HEK293T (cell line): ENCODE results near the gene DNAJC15.

ENCODE experiments used
- CTCF ChIA-PET: fragments of 350-600 bp; formaldehyde crosslinking; extraction: SDS; loops from one replicate; lab custom pipeline; 2021; ENCODE audit warnings: antibody characterized with exemption, inconsistent platforms; lab: Yijun Ruan, JAX
- POLR2A ChIA-PET: fragments of 350-600 bp; formaldehyde crosslinking; extraction: SDS; loops from one replicate; lab custom pipeline; 2020; ENCODE audit warnings: antibody characterized with exemption, inconsistent platforms; lab: Yijun Ruan, JAX
- DNase-seq: peaks from one replicate; pipeline ENCODE4 v3.0.0; 2012; ENCODE audit warnings: mixed read lengths; ENCODE audit errors: extremely low spot score
- ARNT ChIP-seq: fragments of 450-650 bp; IDR thresholded peaks from 2 replicates; pipeline ENCODE4 v1.6.1; 2017; ENCODE audit warnings: mild to moderate bottlenecking
- BHLHE40 ChIP-seq: fragments of 450-650 bp; IDR thresholded peaks from 2 replicates; pipeline ENCODE4 v1.6.1; 2016; ENCODE audit warnings: mild to moderate bottlenecking, moderate library complexity, borderline replicate concordance
- CTBP1 ChIP-seq: fragments of 450-650 bp; IDR thresholded peaks from 2 replicates; pipeline ENCODE4 v1.6.1; 2016; ENCODE audit warnings: borderline replicate concordance
- ELF4 ChIP-seq: fragments of 450-650 bp; IDR thresholded peaks from 2 replicates; pipeline ENCODE4 v1.6.1; 2017; ENCODE audit warnings: antibody characterized with exemption
- FOXA1 ChIP-seq: fragments of 450-650 bp; IDR thresholded peaks from 2 replicates; pipeline ENCODE4 v1.6.1; 2016; ENCODE audit warnings: mild to moderate bottlenecking
- FOXK2 ChIP-seq: fragments of 450-650 bp; IDR thresholded peaks from 2 replicates; pipeline ENCODE4 v1.6.1; 2016; ENCODE audit warnings: mild to moderate bottlenecking
- FOXM1 ChIP-seq: fragments of 450-650 bp; IDR thresholded peaks from 2 replicates; pipeline ENCODE4 v1.6.1; 2017; ENCODE audit warnings: mild to moderate bottlenecking, borderline replicate concordance
- HDGF ChIP-seq: fragments of 450-650 bp; IDR thresholded peaks from 2 replicates; pipeline ENCODE4 v1.6.1; 2017; ENCODE audit warnings: antibody characterized with exemption, borderline replicate concordance
- L3MBTL2 ChIP-seq: fragments of 450-650 bp; conservative IDR thresholded peaks from 2 replicates; pipeline ENCODE4 v1.6.1; 2016; ENCODE audit warnings: mild to moderate bottlenecking
- LEF1 ChIP-seq: fragments of 450-650 bp; IDR thresholded peaks from 2 replicates; pipeline ENCODE4 v1.6.1; 2017; ENCODE audit warnings: mild to moderate bottlenecking, borderline replicate concordance
- NFRKB ChIP-seq: fragments of 450-650 bp; IDR thresholded peaks from 2 replicates; pipeline ENCODE4 v1.6.1; 2016; ENCODE audit warnings: mild to moderate bottlenecking, moderate library complexity
- PKNOX1 ChIP-seq: fragments of 450-650 bp; IDR thresholded peaks from 2 replicates; pipeline ENCODE4 v1.6.1; 2016
- SP1 ChIP-seq: fragments of 450-650 bp; IDR thresholded peaks from 2 replicates; pipeline ENCODE4 v1.6.1; 2017
- SUZ12 ChIP-seq: fragments of 450-650 bp; IDR thresholded peaks from 2 replicates; pipeline ENCODE4 v1.6.1; 2016; ENCODE audit warnings: mild to moderate bottlenecking
- TARDBP ChIP-seq: fragments of 450-650 bp; IDR thresholded peaks from 2 replicates; pipeline ENCODE4 v1.6.1; 2016
- ZNF384 ChIP-seq: fragments of 450-650 bp; IDR thresholded peaks from 2 replicates; pipeline ENCODE4 v1.6.1; 2016

Gene DNAJC15

GRCh38 chr13:43102304-43102703 lies 78.9 kb downstream of the DNAJC15 start:
- TF ChIP-seq ZNF384 (no peak), BHLHE40 (no peak), FOXA1 (no peak), CTBP1 (no peak)
- ChIA-PET POLR2A (no interaction called here), CTCF (no interaction called here)

GRCh38 chr13:43107780-43108179 lies 84.4 kb downstream of the DNAJC15 start:
- no peak for DNase-seq
- TF ChIP-seq FOXK2, result no peak
- TF ChIP-seq CTBP1, result no peak
- no peak for TF ChIP-seq SUZ12
- no peak for TF ChIP-seq BHLHE40
- no peak for TF ChIP-seq SP1
- TF ChIP-seq LEF1, result no peak
- no peak for TF ChIP-seq HDGF
- no peak for TF ChIP-seq L3MBTL2
- no peak for TF ChIP-seq ARNT
- TF ChIP-seq ELF4, result no peak
- TF ChIP-seq ZNF384, result no peak
- ChIA-PET CTCF (no interaction called here), POLR2A (no interaction called here)

More at GRCh38 chr13:43102304-43102703, 78.9 kb downstream of the DNAJC15 start:
- DNase-seq, result no peak

GRCh38 chr13:43110036-43110435 lies 86.7 kb downstream of the DNAJC15 start:
- DNase-seq, result no peak
- CTCF ChIA-PET, result interaction anchor here (1.5 kb wide), 1 partner anchor 24 kb away, joined by 6 read pairs; no protein-coding TSS in a partner anchor
- TF ChIP-seq FOXA1 (no peak), ZNF384 (no peak), CTBP1 (no peak), FOXK2 (no peak), HDGF (no peak), L3MBTL2 (no peak), SP1 (no peak), SUZ12 (no peak), ARNT (no peak), TARDBP (no peak), NFRKB (no peak), BHLHE40 (no peak), LEF1 (no peak), FOXM1 (no peak), ELF4 (no peak), PKNOX1 (no peak)
- POLR2A ChIA-PET, result interaction anchor here (0.7 kb wide), 1 partner anchor 1536 kb away, joined by 3 read pairs; no protein-coding TSS in a partner anchor

GRCh38 chr13:43110658-43111057 lies 87.3 kb downstream of the DNAJC15 start:
- CTCF ChIA-PET, result no interaction called here
- no peak for TF ChIP-seq PKNOX1
- peak; percentile 39; the same call in 1 of the 2 replicates for TF ChIP-seq CTBP1
- DNase-seq, result no peak
- POLR2A ChIA-PET, result no interaction called here

GRCh38 chr13:43111559-43112400 lies 88.4 kb downstream of the DNAJC15 start:
- ChIA-PET CTCF (interaction anchor here (0.6 kb wide), 1 partner anchor 208 kb away, joined by 3 read pairs; no protein-coding TSS in a partner anchor), POLR2A (no interaction called here)
- DNase-seq, result no peak
- TF ChIP-seq NFRKB, result no peak
- no peak for TF ChIP-seq ARNT
- TF ChIP-seq PKNOX1, result peak; percentile 67; the same call in 1 of the 2 replicates
- TF ChIP-seq HDGF, result no peak
- no peak for TF ChIP-seq BHLHE40
- TF ChIP-seq CTBP1, result no peak
- TF ChIP-seq TARDBP, result no peak
- no peak for TF ChIP-seq SP1

GRCh38 chr13:43113603-43114002 lies 90.2 kb downstream of the DNAJC15 start:
- TF ChIP-seq SUZ12 (no peak), LEF1 (no peak)
- POLR2A ChIA-PET, result no interaction called here

GRCh38 chr13:43114504-43114903 lies 91.1 kb downstream of the DNAJC15 start:
- ChIA-PET POLR2A (no interaction called here), CTCF (no interaction called here)
- TF ChIP-seq SUZ12, result no peak
- TF ChIP-seq NFRKB, result no peak
- TF ChIP-seq ZNF384, result no peak
- no peak for TF ChIP-seq SP1
- TF ChIP-seq CTBP1, result no peak
- no peak for TF ChIP-seq ARNT
- TF ChIP-seq PKNOX1, result no peak
- TF ChIP-seq FOXA1, result no peak
- TF ChIP-seq LEF1, result no peak
- TF ChIP-seq FOXK2, result no peak
- TF ChIP-seq ELF4, result no peak
- no peak for TF ChIP-seq HDGF
- no peak for TF ChIP-seq FOXM1
- TF ChIP-seq L3MBTL2, result no peak
- TF ChIP-seq BHLHE40, result no peak
- no peak for TF ChIP-seq TARDBP
- DNase-seq, result no peak

More at GRCh38 chr13:43113603-43114002, 90.2 kb downstream of the DNAJC15 start:
- no peak for DNase-seq
- CTCF ChIA-PET, result no interaction called here
